Progenitor cell of endocrine pancreas (in vitro differentiated cells): ENCODE data around the gene LLCFC1. TPM values are rescaled to one million over a fixed set of nuclear protein-coding genes. Genes with fewer than 3 reads are reported as not detected.

Experiments used
- DNase-seq: peaks from one replicate; pipeline ENCODE4 v3.0.0; 2021; ENCODE audit warnings: low spot score; ENCODE audit not compliant: unreplicated experiment
- H3K27ac Mint-ChIP-seq: 2 replicates; pipeline ENCODE4 v1.8.0; 2021; ENCODE audit warnings: mild to moderate bottlenecking, moderate library complexity, mixed read lengths
- H3K27me3 Mint-ChIP-seq: 2 replicates; pipeline ENCODE4 v1.8.0; 2021; ENCODE audit warnings: mixed read lengths
- H3K36me3 Mint-ChIP-seq: 2 replicates; pipeline ENCODE4 v1.8.0; 2022; ENCODE audit warnings: mixed read lengths; ENCODE audit not compliant: insufficient read depth
- H3K4me1 Mint-ChIP-seq: 2 replicates; pipeline ENCODE4 v1.8.0; 2021; ENCODE audit warnings: low read depth, mixed read lengths
- H3K4me3 Mint-ChIP-seq: 2 replicates; pipeline ENCODE4 v1.8.0; 2021; ENCODE audit warnings: low read depth, mild to moderate bottlenecking, moderate library complexity, mixed read lengths
- H3K9me3 Mint-ChIP-seq: 2 replicates; pipeline ENCODE4 v1.8.0; 2021; ENCODE audit warnings: low read depth, mixed read lengths
- CTCF ChIP-seq: fragments of 200-600 bp; sonication (generic); IDR thresholded peaks from one replicate; pipeline ENCODE4 v1.5.0; 2021; ENCODE audit warnings: antibody characterized with exemption, mild to moderate bottlenecking; ENCODE audit not compliant: unreplicated experiment
- total RNA-seq: library from RNA; stranded (reverse); gene quantifications from 2 replicates; pipeline ENCODE4 v1.2.1, GENCODE V29; 2021

LLCFC1 gene
- total RNA-seq, 1 donor from 2014 or later, result not detected

GRCh38 chr7:142918901-142919300 lies 20.4 kb upstream of the LLCFC1 start:
- H3K27me3 Mint-ChIP-seq, result peaks cover 11% of the 10 kb centered on the region
- no peak for TF ChIP-seq CTCF
- no peak overlapping the region for H3K4me3 Mint-ChIP-seq
- peaks cover 9% of the 10 kb centered on the region for H3K4me1 Mint-ChIP-seq
- H3K9me3 Mint-ChIP-seq, result no peaks in the 10 kb centered on the region
- no peak overlapping the region for H3K27ac Mint-ChIP-seq
- DNase-seq, result no peak
- H3K36me3 Mint-ChIP-seq, result no peaks in the 10 kb centered on the region

GRCh38 chr7:142919656-142920055 lies 19.6 kb upstream of the LLCFC1 start:
- Mint-ChIP-seq H3K27ac (no peak overlapping the region), H3K36me3 (no peaks in the 10 kb centered on the region), H3K27me3 (peaks cover 7% of the 10 kb centered on the region), H3K4me1 (peaks cover 5% of the 10 kb centered on the region), H3K9me3 (no peaks in the 10 kb centered on the region), H3K4me3 (no peak overlapping the region)
- no peak for DNase-seq
- no peak for TF ChIP-seq CTCF

DNA sequence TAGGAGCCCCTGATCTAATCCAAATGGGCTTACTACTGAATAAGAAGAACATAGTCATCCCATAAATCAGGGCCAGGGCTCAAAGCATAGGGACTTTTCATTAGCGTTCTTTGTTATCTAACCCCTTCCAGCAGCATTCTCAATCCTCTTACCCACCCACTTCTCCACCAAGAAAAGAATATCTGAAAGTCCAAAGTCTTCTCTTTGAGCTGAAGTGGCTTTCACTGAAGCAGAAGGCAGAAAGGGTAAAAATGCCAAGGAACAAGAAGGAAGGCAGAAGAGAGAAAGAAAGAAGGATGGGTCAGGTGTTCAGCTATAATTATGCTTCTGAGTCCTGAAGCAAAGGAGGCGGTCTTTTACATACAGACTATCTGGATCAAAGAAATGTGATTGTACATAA lies 15.9 kb upstream of the LLCFC1 start:
- H3K4me3 Mint-ChIP-seq, result no peak overlapping the region
- no peak for DNase-seq
- TF ChIP-seq CTCF, result no peak
- peaks cover 5% of the 10 kb centered on the region for H3K4me1 Mint-ChIP-seq
- peaks cover 19% of the 10 kb centered on the region for H3K27me3 Mint-ChIP-seq
- no peaks in the 10 kb centered on the region for H3K9me3 Mint-ChIP-seq
- no peak overlapping the region for H3K27ac Mint-ChIP-seq
- H3K36me3 Mint-ChIP-seq, result no peaks in the 10 kb centered on the region

GRCh38 chr7:142925413-142925812 lies 13.9 kb upstream of the LLCFC1 start:
- H3K4me3 Mint-ChIP-seq, result no peak overlapping the region
- peaks cover 18% of the 10 kb centered on the region for H3K27me3 Mint-ChIP-seq
- no peaks in the 10 kb centered on the region for H3K9me3 Mint-ChIP-seq
- no peak overlapping the region for H3K27ac Mint-ChIP-seq
- DNase-seq, result no peak
- peaks cover 5% of the 10 kb centered on the region for H3K4me1 Mint-ChIP-seq
- no peaks in the 10 kb centered on the region for H3K36me3 Mint-ChIP-seq
- TF ChIP-seq CTCF, result peak; percentile 31

DNA sequence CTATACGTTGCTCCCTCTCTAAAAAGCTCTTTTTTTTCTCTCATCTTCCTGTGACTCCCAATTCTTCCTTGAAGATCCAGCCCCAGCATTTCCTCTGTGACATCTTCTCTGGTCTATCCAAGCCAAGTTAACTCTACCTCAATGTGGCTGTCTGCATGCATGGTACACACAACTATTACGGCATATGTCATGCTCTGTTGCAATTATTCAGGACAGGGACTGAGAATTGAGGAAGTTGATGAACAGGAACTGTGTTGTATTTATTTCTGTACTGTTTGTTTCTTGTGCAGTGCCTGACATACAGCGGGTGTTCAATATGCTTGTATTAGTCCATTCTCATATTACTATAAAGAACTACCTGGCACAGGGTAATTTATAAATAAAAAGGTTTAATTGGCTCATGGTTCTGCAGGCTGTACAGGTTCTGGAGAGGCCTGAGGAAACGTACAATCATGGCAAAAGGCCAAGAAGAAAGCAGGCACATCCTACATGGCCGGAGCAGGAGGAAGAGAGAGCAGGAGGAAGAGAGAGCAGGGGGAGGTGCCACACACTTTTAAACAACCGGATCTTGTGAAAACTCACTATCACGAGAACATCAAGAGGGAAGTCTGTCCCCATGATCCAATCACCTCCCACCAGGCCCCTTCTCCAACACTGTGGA lies 12.1 kb upstream of the LLCFC1 start:
- H3K27me3 Mint-ChIP-seq, result peaks cover 20% of the 10 kb centered on the region
- no peaks in the 10 kb centered on the region for H3K36me3 Mint-ChIP-seq
- H3K4me3 Mint-ChIP-seq, result no peak overlapping the region
- H3K4me1 Mint-ChIP-seq, result peaks cover 5% of the 10 kb centered on the region
- no peaks in the 10 kb centered on the region for H3K9me3 Mint-ChIP-seq
- no peak overlapping the region for H3K27ac Mint-ChIP-seq
- no peak for TF ChIP-seq CTCF
- no peak for DNase-seq
